ENCODE measurements around the gene LRRC1. TPM values are rescaled to one million over a fixed set of nuclear protein-coding genes. Genes with fewer than 3 reads are reported as not detected.

Gene LRRC1
- total RNA-seq, 1 donor from 2014 or later = 2.6 TPM

GRCh38 chr6:53922539-53922981, 127.8 kb downstream of the LRRC1 start:
- no peak overlapping the region for H3K27ac Mint-ChIP-seq (ENCODE audit: unreplicated experiment)
- no peak overlapping the region for H3K4me3 Mint-ChIP-seq (ENCODE audit: unreplicated experiment)
- H3K27me3 Mint-ChIP-seq (ENCODE audit: unreplicated experiment) = no peaks in the 10 kb centered on the region
- H3K36me3 Mint-ChIP-seq (ENCODE audit: unreplicated experiment) = no peaks in the 10 kb centered on the region
- TF ChIP-seq CTCF (IDR thresholded peaks at IDR 0.05; ENCODE audit: partially characterized antibody, unreplicated experiment) = no peak
- no peak for DNase-seq
- H3K4me1 Mint-ChIP-seq (ENCODE audit: low read depth, unreplicated experiment) = peaks cover 2% of the 10 kb centered on the region
- no peaks in the 10 kb centered on the region for H3K9me3 Mint-ChIP-seq (ENCODE audit: unreplicated experiment)

GRCh38 chr6:53924277-53924676, 129.5 kb downstream of the LRRC1 start:
- Mint-ChIP-seq H3K27me3 (ENCODE audit: unreplicated experiment) (no peaks in the 10 kb centered on the region), H3K4me1 (ENCODE audit: low read depth, unreplicated experiment) (peaks cover 2% of the 10 kb centered on the region), H3K4me3 (ENCODE audit: unreplicated experiment) (no peak overlapping the region), H3K9me3 (ENCODE audit: unreplicated experiment) (no peaks in the 10 kb centered on the region), H3K27ac (ENCODE audit: unreplicated experiment) (no peak overlapping the region), H3K36me3 (ENCODE audit: unreplicated experiment) (peaks cover 4% of the 10 kb centered on the region)
- TF ChIP-seq CTCF (IDR thresholded peaks at IDR 0.05; ENCODE audit: partially characterized antibody, unreplicated experiment) = no peak
- no peak for DNase-seq

- H3K36me3 Mint-ChIP-seq (ENCODE audit: unreplicated experiment) = peaks cover 4% of the 10 kb centered on the region
- no peak for TF ChIP-seq CTCF (IDR thresholded peaks at IDR 0.05; ENCODE audit: partially characterized antibody, unreplicated experiment)
Observed at GRCh38 chr6:53924821-53925422, 130.1 kb downstream of the LRRC1 start.

GRCh38 chr6:53925891-53926290, 131.1 kb downstream of the LRRC1 start:
- Mint-ChIP-seq H3K27ac (ENCODE audit: unreplicated experiment) (no peak overlapping the region), H3K36me3 (ENCODE audit: unreplicated experiment) (peaks cover 4% of the 10 kb centered on the region), H3K27me3 (ENCODE audit: unreplicated experiment) (peaks cover 4% of the 10 kb centered on the region), H3K4me1 (ENCODE audit: low read depth, unreplicated experiment) (peaks cover 2% of the 10 kb centered on the region), H3K4me3 (ENCODE audit: unreplicated experiment) (no peak overlapping the region), H3K9me3 (ENCODE audit: unreplicated experiment) (no peaks in the 10 kb centered on the region)
- no peak for DNase-seq
- no peak for TF ChIP-seq CTCF (IDR thresholded peaks at IDR 0.05; ENCODE audit: partially characterized antibody, unreplicated experiment)

More at GRCh38 chr6:53924821-53925422, 130.1 kb downstream of the LRRC1 start:
- H3K27me3 Mint-ChIP-seq (ENCODE audit: unreplicated experiment) = peaks cover 4% of the 10 kb centered on the region
- DNase-seq = no peak
- peaks cover 2% of the 10 kb centered on the region for H3K4me1 Mint-ChIP-seq (ENCODE audit: low read depth, unreplicated experiment)
- no peak overlapping the region for H3K4me3 Mint-ChIP-seq (ENCODE audit: unreplicated experiment)
- H3K9me3 Mint-ChIP-seq (ENCODE audit: unreplicated experiment) = no peaks in the 10 kb centered on the region
- no peak overlapping the region for H3K27ac Mint-ChIP-seq (ENCODE audit: unreplicated experiment)

GRCh38 chr6:53926505-53926904, 131.7 kb downstream of the LRRC1 start:
- Mint-ChIP-seq H3K27ac (ENCODE audit: unreplicated experiment) (no peak overlapping the region), H3K4me1 (ENCODE audit: low read depth, unreplicated experiment) (peaks cover 3% of the 10 kb centered on the region), H3K9me3 (ENCODE audit: unreplicated experiment) (no peaks in the 10 kb centered on the region), H3K4me3 (ENCODE audit: unreplicated experiment) (no peak overlapping the region), H3K27me3 (ENCODE audit: unreplicated experiment) (peaks cover 4% of the 10 kb centered on the region), H3K36me3 (ENCODE audit: unreplicated experiment) (peaks cover 4% of the 10 kb centered on the region)
- no peak for TF ChIP-seq CTCF (IDR thresholded peaks at IDR 0.05; ENCODE audit: partially characterized antibody, unreplicated experiment)
- DNase-seq = no peak

Measured in glutamatergic neuron (in vitro differentiated cells).